Smooth muscle cell (in vitro differentiated cells): Measurements from ENCODE around the gene SFXN1. TPM values are rescaled to one million over a fixed set of nuclear protein-coding genes. Genes with fewer than 3 reads are reported as not detected.
"Not testable (repeated sequence)": the region's sequence is repeated elsewhere in the genome, so short reads cannot be mapped to it uniquely, and the experiment has no call there.

Experiments
- DNase-seq: peaks from one replicate; lab custom pipeline; 2025; ENCODE audit not compliant: unreplicated experiment; lab: John Stamatoyannopoulos, UW
- H2AFZ ChIP-seq: fragments of 200-600 bp; sonication (generic); 2 replicates; pipeline ENCODE4 v1.6.0; 2016; ENCODE audit warnings: antibody characterized with exemption, low read depth, mild to moderate bottlenecking
- H3F3A ChIP-seq: fragments of 200-600 bp; sonication (generic); 2 replicates; pipeline ENCODE4 v1.6.0; 2017; ENCODE audit warnings: antibody characterized with exemption, low read depth
- H3K27ac ChIP-seq: fragments of 200-600 bp; sonication (generic); 2 replicates; pipeline ENCODE4 v1.5.1; 2016; ENCODE audit warnings: low read depth, mild to moderate bottlenecking
- H3K27me3 ChIP-seq: fragments of 200-600 bp; sonication (generic); 2 replicates; pipeline ENCODE4 v1.6.1; 2016; ENCODE audit warnings: low read depth, mild to moderate bottlenecking
- H3K36me3 ChIP-seq: fragments of 200-600 bp; sonication (generic); 2 replicates; pipeline ENCODE4 v1.5.1; 2016; ENCODE audit warnings: low read depth
- H3K4me1 ChIP-seq: fragments of 200-600 bp; sonication (generic); 2 replicates; pipeline ENCODE4 v1.5.1; 2016; ENCODE audit warnings: low read depth
- H3K4me2 ChIP-seq: fragments of 200-600 bp; sonication (generic); 2 replicates; pipeline ENCODE4 v1.6.0; 2016; ENCODE audit warnings: mild to moderate bottlenecking
- H3K4me3 ChIP-seq: fragments of 200-600 bp; sonication (generic); 2 replicates; pipeline ENCODE4 v1.5.1; 2016; ENCODE audit warnings: mild to moderate bottlenecking
- H3K79me2 ChIP-seq: fragments of 200-600 bp; sonication (generic); 2 replicates; pipeline ENCODE4 v1.6.0; 2016; ENCODE audit warnings: low read depth, mild to moderate bottlenecking
- H3K9ac ChIP-seq: fragments of 200-600 bp; sonication (generic); 2 replicates; pipeline ENCODE4 v1.6.0; 2016; ENCODE audit warnings: low read depth
- H3K9me3 ChIP-seq: fragments of 200-600 bp; sonication (generic); replicated peaks from 2 replicates; pipeline ENCODE4 v1.5.1; 2016; ENCODE audit warnings: low read depth
- H4K20me1 ChIP-seq: fragments of 200-600 bp; sonication (generic); 2 replicates; pipeline ENCODE4 v1.6.0; 2016; ENCODE audit warnings: low read depth
- CTCF ChIP-seq: fragments of 200-600 bp; sonication (generic); IDR thresholded peaks from 2 replicates; pipeline ENCODE4 v1.5.1; 2017; ENCODE audit warnings: borderline replicate concordance, mild to moderate bottlenecking, antibody characterized with exemption; ENCODE audit not compliant: insufficient read depth, poor library complexity, severe bottlenecking
- WGBS: methylation state at CpG from one replicate; pipeline ENCODE4 v1.1.7; 2016; ENCODE audit warnings: low lambda C conversion rate; 5-methylcytosine and 5-hydroxymethylcytosine counted together
- polyA plus RNA-seq: library from polyadenylated mRNA; unstranded; fragments of >200 nt; fragmentation: Nextera tagmentation; extraction: Ambion mirVana; gene quantifications from 2 replicates; pipeline ENCODE4 v1.2.1, GENCODE V29; 2016
- total RNA-seq: library from RNA; depleted of rRNA; stranded (reverse); fragments of >200 nt; gene quantifications from 2 replicates; pipeline ENCODE4 v1.2.3, GENCODE V29; 2014

Gene SFXN1
- total and polyA plus RNA-seq, 2 experiments from 2014 or later, result 63.9 to 136 TPM

GRCh38 chr5:175534070-175534932, 55.9 kb downstream of the SFXN1 start:
- Histone ChIP-seq H3K4me2 (peak overlapping the region; percentile 74), H3K4me3 (peak overlapping the region; percentile 23), H3K79me2 (no peaks in the 10 kb centered on the region), H3F3A (no peaks in the 10 kb centered on the region), H3K9me3 (no peaks in the 10 kb centered on the region), H3K36me3 (no peaks in the 10 kb centered on the region), H3K27me3 (no peaks in the 10 kb centered on the region), H3K4me1 (no peaks in the 10 kb centered on the region), H3K27ac (no peak overlapping the region), H3K9ac (no peak overlapping the region), H4K20me1 (no peaks in the 10 kb centered on the region), H2AFZ (no peak overlapping the region)
- peak; percentile 99 for TF ChIP-seq CTCF
- WGBS, result 5% methylated on average over 32 of the region's 32 CpGs
- DNase-seq, result peak; percentile 34

- H3K27me3 ChIP-seq, H4K20me1 ChIP-seq, DNase-seq, H3F3A ChIP-seq, H3K4me3 ChIP-seq, H3K4me1 ChIP-seq, H3K27ac ChIP-seq, H3K4me2 ChIP-seq, H3K36me3 ChIP-seq, H3K9ac ChIP-seq, H3K79me2 ChIP-seq, H2AFZ ChIP-seq, H3K9me3 ChIP-seq: not testable (repeated sequence)
- WGBS, result 78% methylated on average over 3 of the region's 3 CpGs
Observed at GRCh38 chr5:175535331-175535730, 57.0 kb downstream of the SFXN1 start.

- no peaks in the 10 kb centered on the region for H3F3A ChIP-seq
- no peaks in the 10 kb centered on the region for H4K20me1 ChIP-seq
- no peak for TF ChIP-seq CTCF
- no peaks in the 10 kb centered on the region for H3K4me1 ChIP-seq
- H3K9ac ChIP-seq, result no peak overlapping the region
- H3K27me3 ChIP-seq, result no peaks in the 10 kb centered on the region
- no peak overlapping the region for H3K4me3 ChIP-seq
- H3K79me2 ChIP-seq, result no peaks in the 10 kb centered on the region
- 78% methylated on average over 3 of the region's 3 CpGs for WGBS
- H2AFZ ChIP-seq, result no peak overlapping the region
- no peak for DNase-seq
- no peak overlapping the region for H3K4me2 ChIP-seq
- H3K9me3 ChIP-seq, result no peaks in the 10 kb centered on the region
- H3K36me3 ChIP-seq, result no peaks in the 10 kb centered on the region
- H3K27ac ChIP-seq, result no peak overlapping the region
Observed at GRCh38 chr5:175535796-175536195, 57.4 kb downstream of the SFXN1 start.

GRCh38 chr5:175538576-175538975, 60.2 kb downstream of the SFXN1 start:
- no peaks in the 10 kb centered on the region for H3K79me2 ChIP-seq
- no peak for TF ChIP-seq CTCF
- no peak overlapping the region for H3K27ac ChIP-seq
- no peaks in the 10 kb centered on the region for H3K4me1 ChIP-seq
- H3K9me3 ChIP-seq, result no peaks in the 10 kb centered on the region
- H3K27me3 ChIP-seq, result no peaks in the 10 kb centered on the region
- DNase-seq, result no peak
- no peaks in the 10 kb centered on the region for H3F3A ChIP-seq
- H3K9ac ChIP-seq, result no peak overlapping the region
- H3K4me2 ChIP-seq, result no peak overlapping the region
- H3K4me3 ChIP-seq, result no peak overlapping the region
- no peaks in the 10 kb centered on the region for H4K20me1 ChIP-seq
- H3K36me3 ChIP-seq, result no peaks in the 10 kb centered on the region
- H2AFZ ChIP-seq, result no peak overlapping the region
- WGBS, result 95% methylated on average over 5 of the region's 5 CpGs
